Stimulated activated naive CD4-positive, alpha-beta T cell treated with Interleukin-2 at 50 U/mL for 16 hours (primary cell): ENCODE measurements around the gene ZSWIM8.
"Not testable (repeated sequence)": the region's sequence is repeated elsewhere in the genome, so short reads cannot be mapped to it uniquely, and the experiment has no call there.

Experiments
- DNase-seq: peaks from one replicate; lab custom pipeline; 2025; lab: John Stamatoyannopoulos, UW

The ZSWIM8 gene, protein sequence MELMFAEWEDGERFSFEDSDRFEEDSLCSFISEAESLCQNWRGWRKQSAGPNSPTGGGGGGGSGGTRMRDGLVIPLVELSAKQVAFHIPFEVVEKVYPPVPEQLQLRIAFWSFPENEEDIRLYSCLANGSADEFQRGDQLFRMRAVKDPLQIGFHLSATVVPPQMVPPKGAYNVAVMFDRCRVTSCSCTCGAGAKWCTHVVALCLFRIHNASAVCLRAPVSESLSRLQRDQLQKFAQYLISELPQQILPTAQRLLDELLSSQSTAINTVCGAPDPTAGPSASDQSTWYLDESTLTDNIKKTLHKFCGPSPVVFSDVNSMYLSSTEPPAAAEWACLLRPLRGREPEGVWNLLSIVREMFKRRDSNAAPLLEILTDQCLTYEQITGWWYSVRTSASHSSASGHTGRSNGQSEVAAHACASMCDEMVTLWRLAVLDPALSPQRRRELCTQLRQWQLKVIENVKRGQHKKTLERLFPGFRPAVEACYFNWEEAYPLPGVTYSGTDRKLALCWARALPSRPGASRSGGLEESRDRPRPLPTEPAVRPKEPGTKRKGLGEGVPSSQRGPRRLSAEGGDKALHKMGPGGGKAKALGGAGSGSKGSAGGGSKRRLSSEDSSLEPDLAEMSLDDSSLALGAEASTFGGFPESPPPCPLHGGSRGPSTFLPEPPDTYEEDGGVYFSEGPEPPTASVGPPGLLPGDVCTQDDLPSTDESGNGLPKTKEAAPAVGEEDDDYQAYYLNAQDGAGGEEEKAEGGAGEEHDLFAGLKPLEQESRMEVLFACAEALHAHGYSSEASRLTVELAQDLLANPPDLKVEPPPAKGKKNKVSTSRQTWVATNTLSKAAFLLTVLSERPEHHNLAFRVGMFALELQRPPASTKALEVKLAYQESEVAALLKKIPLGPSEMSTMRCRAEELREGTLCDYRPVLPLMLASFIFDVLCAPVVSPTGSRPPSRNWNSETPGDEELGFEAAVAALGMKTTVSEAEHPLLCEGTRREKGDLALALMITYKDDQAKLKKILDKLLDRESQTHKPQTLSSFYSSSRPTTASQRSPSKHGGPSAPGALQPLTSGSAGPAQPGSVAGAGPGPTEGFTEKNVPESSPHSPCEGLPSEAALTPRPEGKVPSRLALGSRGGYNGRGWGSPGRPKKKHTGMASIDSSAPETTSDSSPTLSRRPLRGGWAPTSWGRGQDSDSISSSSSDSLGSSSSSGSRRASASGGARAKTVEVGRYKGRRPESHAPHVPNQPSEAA (N-terminal part only)

DNA sequence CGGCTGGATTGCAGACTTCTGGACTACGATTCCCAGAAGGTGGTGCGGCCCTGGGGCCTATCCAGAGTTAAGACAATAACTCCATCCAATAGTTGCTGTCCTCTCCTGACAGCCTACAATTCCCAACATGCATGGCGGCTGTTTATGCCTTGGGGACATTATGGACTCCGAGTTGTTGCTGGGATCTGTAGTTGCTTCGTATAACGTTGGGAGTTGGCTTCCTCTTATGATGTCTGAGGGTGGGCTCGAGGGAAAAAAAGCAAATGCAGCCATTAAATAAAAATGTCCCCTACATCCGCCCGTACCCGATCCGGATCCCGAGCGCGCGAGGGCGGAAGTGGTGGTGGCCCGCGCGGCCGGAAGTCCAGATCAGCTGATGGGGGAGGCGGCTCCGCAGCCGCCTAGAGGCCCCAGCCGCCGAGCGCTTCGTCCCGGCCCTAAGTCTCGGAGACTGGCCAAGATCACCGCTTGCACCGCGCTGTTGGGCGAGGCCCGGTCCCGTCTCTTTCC is at the start of gene ZSWIM8:
TSS of gene ZSWIM8 (plus strand) at position 396 of the 510 bp plus-strand sequence. CDS start 273 bp downstream, outside the sequence.
- peak; percentile 86 for DNase-seq

DNA sequence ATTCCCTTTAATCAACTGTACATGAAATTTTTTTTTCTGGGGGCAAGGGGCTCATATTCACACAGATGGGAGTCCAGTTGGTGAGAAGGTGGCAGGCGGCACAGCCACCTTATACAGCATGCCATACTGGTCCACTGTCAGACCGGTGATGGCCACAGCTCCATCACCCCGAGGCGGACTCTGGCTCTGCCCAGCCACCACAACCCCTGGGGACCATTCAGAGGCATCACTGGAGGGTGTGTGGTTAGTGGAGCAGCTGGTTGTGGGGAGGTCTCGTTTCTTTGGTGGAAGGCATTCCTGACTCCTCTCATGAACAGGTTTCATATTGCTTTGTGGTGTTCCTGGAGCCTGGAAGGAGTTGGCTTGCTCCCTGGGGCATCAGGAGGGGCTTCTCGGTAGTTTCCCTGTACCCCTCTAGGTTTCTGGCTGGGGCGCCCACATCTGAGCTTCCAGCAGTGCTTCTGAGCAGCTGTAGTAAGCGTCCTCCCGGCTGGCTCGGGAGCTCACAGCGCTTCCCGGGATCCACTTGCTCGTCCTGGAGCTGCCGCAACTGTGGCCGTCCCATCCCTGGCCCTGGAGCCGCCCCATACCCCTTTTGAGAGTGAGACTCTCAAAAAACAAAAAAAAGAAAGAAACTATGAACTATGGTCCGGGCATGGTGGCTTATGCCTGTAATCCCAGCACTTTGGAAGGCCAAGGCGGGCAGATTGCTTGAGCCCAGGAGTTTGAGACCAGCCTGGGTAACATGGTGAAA is 44.7 kb upstream of the ZSWIM8 start:
- not testable (repeated sequence) for DNase-seq

DNA sequence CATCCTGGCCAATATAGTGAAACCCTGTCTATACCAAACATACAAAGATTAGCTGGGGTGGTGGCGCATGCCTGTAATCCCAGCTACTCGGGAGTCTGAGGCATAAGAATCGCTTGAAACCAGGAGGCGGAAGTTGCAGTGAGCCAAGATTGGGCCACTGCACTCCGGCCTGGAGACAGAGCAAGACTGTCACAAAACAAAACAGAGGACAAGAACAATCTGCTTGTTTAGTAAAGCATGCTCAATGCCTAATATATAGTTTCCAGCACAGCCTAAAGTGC is 43.0 kb upstream of the ZSWIM8 start:
- no peak for DNase-seq

DNA sequence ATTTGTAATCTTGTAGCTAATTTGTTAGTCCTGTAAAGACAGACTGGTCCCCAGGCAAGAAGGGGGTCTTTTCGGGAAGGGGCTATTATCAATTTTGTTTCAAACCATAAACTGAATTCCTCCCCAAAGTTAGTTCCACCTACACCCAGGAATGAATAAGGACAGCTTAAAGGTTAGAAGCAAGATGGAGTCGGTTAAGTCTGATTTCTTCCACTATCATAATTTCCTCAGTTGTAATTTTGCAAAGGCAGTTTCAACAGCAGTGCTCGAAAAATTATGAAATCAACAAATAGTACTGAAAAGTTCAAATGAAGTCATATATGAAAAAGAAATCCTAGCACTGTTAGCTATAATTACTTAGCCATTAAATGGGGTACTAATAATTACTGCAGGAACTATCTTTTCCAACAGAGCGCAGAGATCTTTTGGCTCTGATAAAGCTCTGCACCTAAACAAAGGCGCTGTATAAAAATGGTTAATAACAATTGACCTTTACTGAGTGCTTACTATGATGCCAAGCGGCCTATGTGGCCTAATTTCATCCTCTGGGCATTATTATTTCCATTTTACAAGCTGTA is 42.0 kb upstream of the ZSWIM8 start:
- no peak for DNase-seq

DNA sequence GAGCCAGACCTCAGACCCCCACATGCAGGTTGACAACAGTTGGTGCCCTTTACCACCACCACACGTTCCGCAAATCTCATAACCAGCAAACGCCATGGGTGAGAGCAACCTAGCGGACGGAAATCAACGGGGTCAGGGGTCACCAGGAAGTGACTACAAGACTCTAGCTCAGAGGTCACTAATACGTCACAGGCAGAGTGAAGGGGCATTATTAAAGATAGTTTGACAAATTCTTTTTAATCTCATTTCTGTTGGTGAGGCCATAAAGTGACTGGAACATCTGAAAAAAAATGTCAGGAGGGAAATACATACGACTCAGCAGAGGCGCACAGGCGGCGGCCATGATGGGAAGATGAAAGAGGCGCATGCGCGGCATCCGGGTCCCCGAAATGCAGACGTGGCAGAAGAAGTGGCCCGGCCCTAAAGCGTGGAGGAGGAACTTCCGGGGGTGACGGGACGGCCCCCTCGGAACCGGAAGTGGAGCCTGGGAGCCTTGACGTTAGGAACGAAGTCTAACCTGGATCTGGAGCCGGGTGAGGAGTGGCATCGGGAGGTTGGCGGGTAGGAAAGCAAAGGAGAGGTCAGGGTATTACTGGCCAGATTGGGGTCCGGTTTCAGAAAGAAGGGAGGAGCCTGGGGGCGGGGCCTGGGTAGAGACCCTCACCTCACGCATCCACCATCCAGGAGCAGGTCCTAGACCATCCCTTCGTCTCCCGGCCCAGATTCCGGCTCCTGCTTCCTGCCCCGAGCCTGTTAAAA is 41.3 kb upstream of the ZSWIM8 start, which contains the start of gene SEC24C:
TSS of gene SEC24C (plus strand) at position 468 of the 759 bp plus-strand sequence. CDS start 2,461 bp downstream, outside the sequence.
- peak; percentile 92 for DNase-seq

DNA sequence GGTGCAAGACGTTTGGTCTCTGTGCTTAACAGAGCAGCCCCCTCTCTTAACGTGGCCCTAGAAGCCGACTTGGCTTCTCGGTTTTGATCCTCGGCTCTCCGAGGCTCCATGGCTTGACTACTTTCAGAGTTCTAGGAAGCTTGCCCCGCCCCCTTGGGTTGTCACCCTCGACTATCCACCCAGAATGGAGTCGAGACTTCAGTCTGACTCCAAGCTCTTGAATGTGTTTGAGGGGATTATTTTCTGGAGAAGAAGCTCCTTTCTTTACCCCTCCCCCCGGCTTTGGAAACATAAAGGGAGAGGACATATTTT is 40.8 kb upstream of the ZSWIM8 start:
- peak; percentile 68 for DNase-seq

DNA sequence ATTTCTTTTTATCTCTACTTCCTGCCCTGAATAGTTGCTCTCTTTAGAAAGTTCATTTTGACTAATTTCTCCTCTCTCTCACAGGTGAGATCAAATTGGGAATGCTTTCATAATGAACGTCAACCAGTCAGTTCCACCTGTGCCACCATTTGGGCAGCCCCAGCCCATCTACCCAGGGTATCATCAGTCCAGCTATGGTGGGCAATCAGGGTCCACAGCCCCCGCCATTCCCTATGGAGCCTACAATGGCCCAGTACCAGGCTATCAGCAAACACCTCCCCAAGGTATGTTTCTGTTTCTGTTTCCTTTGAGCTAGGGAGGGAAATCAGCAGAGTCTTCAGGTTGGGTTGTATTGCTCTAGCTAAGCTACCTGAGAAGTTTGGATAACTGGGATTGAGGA is 38.7 kb upstream of the ZSWIM8 start:
- no peak for DNase-seq

DNA sequence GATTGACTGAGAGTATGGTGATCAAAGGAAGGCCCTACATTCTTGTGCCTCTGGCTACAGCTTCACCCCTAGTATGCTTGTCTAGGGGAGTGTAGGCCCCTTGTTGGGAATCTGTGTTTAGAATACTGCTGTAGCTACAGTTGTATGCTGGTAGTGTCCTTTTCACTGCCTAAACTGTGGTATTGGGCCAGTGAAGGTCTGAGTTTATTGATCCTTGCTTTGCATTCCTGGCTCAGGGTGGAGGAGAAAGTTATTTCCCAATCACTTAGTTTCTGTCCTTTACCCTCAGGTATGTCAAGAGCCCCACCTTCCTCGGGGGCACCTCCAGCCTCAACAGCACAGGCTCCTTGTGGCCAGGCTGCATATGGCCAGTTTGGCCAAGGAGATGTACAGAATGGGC is 34.6 kb upstream of the ZSWIM8 start:
- DNase-seq, result no peak

DNA sequence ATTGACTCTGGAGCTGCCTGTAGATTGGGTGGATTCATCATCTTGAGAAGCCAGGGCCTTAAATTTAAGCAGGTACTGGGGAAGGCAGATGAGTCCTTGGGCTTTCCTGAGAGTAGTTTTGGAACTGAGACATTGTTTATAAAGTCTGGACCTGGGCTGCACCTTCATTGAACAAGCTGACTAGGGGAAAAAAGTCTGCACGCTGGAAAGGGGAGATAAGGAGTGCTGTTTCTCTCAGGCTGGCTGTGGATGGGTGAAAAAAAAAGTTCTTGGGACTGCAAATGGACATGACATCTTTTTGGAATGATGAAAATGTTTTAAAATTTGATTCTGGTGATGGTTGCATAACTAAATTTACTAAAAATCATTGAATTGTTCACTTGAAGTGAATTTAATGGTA is 29.2 kb upstream of the ZSWIM8 start:
- DNase-seq, result no peak

DNA sequence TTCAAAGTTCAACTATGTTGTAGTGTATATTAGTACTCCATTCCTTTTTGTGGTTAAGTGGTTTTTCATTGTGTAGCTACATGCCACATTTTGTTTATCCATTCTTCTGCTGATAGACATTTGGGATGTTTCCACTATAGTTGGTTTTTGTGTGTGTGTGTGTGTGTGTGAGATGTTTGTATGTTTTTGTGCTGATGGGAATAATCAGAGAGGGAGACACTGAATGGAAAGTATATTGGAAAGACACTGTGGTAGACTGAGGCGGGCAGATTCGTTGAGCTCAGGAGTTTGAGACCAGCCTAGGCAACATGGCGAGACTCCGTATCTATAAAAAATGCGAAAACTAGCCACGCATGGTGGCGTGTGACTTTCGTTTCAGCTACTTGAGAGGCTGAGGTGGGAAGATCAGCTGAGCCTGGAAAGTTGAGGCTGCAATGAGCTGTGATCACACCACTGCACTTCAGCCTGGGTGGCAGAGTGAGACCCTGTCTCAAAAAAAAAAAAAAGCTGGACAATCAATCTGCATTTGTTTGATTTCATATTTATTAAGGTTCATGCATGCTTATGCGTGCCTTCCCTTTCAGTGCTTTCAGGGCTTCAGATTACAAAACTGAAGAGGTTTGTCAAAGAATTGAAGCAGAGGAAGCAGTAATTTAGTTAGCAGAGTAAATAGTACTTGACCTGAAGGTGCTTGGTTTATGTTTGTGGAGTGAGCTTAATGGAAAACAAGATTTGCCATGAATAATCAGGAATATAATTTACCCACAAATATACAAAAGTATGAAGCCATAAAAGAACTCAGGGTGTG is 26.5 kb upstream of the ZSWIM8 start:
- no peak for DNase-seq

DNA sequence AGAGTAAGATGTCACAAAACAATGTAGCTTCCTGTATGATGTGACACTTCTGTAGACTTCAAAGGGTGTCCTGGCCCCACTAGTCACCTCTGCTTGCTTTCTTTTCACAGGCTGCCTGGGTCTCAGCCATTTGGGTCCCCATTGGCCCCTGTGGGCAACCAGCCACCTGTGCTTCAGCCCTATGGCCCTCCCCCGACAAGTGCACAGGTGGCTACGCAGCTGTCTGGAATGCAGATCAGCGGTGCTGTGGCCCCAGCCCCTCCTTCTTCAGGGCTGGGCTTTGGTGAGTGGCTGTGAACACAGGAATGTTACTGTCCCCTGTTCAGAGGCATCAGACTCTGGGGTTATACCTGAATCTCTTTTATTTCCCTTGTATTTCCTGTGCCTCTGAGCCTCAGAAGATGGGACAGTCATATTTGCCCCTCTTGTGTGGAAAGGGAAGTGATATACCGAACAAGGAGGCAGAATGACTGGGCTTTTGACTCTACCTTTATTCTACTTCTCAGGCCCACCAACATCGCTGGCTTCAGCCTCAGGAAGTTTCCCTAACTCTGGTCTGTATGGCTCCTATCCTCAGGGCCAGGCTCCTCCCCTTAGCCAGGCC is 25.8 kb upstream of the ZSWIM8 start:
- DNase-seq, result no peak

DNA sequence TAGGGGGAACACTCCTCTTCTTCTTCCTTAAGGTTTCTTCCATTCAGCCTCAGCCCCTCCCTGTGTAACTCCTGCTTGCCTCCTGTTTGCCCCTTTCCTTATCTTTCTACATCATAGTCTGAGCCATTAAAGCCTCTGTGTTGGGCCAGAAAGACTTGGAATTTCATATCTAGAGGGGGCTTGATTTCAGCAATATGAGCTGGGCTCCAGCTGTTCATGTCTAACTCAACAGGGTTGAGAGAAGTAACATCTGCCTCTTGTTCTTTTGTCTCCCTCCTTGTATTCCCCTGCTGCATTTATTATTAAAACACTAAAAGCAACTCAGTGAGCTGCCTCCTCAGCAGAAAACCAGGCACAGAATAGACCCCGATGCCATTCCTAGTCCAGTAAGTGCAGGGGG is 23.6 kb upstream of the ZSWIM8 start:
- no peak for DNase-seq

DNA sequence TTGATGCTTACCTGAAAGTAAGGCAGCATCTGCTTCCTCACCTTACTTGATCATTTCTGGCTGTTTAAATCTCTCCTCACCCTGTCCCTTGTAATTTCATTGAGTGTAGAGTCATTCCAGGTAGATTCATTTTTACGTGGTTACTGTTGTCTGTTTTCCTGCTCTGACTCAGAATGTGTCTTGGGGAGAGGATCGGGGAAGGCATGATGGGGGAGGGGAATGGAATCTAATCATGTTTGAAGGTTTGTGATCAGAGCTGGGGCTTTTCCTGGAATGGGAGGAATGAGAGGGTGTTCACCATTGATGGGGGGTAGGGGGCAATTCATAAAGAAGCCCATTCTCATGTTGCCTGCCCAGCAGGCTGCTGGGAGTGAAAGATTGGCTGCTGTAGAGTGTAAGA is 22.5 kb upstream of the ZSWIM8 start:
- no peak for DNase-seq

DNA sequence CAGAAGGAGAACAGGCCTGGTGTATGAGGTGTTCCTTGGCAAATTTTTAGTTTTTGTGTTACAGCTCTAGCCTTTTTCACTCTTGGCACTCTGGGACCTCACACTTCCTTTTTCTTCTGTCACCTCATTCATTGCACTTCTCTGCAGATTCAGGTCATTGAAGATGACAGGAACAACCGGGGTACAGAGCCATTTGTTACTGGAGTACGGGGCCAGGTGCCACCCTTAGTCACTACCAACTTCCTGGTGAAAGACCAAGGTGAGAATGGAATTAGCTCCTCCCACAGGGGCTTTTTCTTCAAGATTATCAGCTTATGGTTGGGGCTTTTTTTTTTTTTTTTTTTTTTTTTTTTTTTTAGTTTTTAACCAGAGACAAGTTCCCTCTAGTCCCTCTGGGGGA is 22.1 kb upstream of the ZSWIM8 start:
- no peak for DNase-seq

DNA sequence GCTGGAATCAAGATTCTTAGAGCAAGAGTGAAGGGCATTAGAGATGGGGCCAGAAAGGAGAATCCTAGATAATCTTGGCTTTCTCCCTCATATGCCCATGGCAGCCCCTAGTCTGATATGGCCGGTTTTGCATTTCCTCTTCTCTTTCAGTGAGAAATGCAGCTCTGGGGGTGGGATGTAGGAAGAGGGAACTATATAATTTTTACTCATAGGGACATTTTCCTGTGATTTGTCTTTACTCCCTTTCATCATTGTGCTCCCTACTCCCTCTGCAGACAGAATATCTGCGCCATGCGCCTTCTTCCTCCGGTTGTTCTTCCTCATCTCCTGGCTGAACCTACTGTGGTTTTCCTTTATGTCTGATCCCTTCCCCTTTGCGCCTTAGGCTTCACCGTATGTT is 20.3 kb upstream of the ZSWIM8 start:
- no peak for DNase-seq

DNA sequence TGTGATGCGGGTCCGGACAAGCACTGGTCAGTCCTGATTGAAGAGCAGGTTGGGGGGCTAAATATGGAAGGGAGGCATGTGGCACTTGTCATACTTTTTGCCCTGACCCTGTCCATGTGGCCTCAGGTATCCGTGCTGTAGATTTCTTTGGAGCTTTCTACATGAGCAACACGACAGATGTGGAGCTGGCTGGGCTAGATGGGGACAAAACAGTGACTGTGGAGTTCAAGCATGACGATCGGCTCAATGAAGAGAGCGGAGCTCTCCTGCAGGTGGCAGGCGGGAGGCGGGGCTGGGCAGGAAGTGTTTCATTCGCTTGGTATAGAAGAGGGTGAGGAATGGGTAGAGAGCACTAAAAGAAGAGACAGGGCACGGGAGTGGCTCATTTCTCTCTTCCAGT is 16.5 kb upstream of the ZSWIM8 start:
- DNase-seq, result peak; percentile 52

DNA sequence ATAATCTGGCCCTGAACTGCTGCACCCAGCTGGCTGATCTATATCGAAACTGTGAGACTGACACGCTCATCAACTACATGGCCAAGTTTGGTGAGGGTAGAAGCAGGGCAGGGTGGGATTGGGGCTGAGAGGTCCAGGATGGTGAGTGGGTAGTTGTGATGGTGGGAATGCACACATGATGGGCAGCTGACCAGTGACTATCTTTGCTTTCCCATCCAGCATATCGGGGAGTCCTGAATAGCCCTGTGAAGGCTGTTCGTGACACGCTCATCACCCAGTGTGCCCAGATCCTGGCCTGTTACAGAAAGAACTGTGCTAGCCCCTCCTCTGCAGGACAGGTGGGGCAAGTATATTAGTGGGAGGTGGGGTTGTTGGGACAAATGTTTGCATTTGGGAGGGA is 16.0 kb upstream of the ZSWIM8 start:
- DNase-seq, result no peak

DNA sequence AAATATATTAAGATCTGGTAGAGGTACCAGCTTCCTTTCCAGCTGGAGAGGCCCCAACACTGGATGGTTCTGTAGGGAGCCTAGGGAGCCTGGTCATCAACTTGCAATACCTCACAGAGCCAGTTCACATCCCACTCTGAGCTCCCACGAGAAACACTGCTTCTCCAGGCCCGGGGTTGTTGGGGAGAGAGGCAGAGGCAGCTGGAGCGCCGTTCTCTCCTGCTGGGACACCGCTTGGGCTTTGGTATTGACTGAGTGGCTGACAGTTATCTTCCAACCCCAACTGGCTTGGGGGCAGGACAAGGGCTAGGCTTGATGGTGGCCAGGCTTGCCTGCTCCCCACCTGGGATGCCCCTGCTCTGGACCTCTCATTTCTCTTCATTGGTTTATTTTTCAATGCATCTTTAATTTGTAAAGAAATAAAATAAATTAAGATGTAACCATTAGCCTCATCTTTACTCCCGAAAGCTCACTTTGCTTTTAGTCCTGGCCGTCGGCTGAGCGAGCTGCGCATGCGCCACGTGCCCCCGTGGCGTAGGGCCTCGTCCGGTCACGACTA is 13.6 kb upstream of the ZSWIM8 start:
- no peak for DNase-seq
